Colon (tissue), 2 donors: ENCODE data around the gene TEX261.
"Not testable (repeated sequence)": the region's sequence is repeated elsewhere in the genome, so short reads cannot be mapped to it uniquely, and the experiment has no call there.

ENCODE experiments used
- FAIRE-seq: peaks from 2 replicates; lab custom pipeline; 2012; peaks lifted over from hg19 to GRCh38; lab: Jason Lieb, UNC
- donor health status: control.
- donor health status: control.

Gene TEX261

GRCh38 chr2:70999931-71000330 is 5.3 kb upstream of the TEX261 start:
- not testable (repeated sequence) for FAIRE-seq

GRCh38 chr2:70999362-70999761 is 4.7 kb upstream of the TEX261 start:
- FAIRE-seq, result no peak

GRCh38 chr2:70998885-70999284 is 4.2 kb upstream of the TEX261 start:
- not testable (repeated sequence) for FAIRE-seq

- no peak for FAIRE-seq
Measured at GRCh38 chr2:70995426-70995729, 705 bp upstream of the TEX261 start.

GRCh38 chr2:70994009-70994698 is 519 bp downstream of the TEX261 start:
- FAIRE-seq, result no peak

GRCh38 chr2:70992945-70993853 is 1.5 kb downstream of the TEX261 start:
- no peak for FAIRE-seq

- FAIRE-seq, result no peak
Measured at GRCh38 chr2:70991742-70992141, 2.9 kb downstream of the TEX261 start.

- no peak for FAIRE-seq
Measured at GRCh38 chr2:70991142-70991541, 3.5 kb downstream of the TEX261 start.

- no peak for FAIRE-seq
Measured at GRCh38 chr2:70990216-70990615, 4.5 kb downstream of the TEX261 start.

- FAIRE-seq, result no peak
Measured at GRCh38 chr2:70988726-70989648, 5.7 kb downstream of the TEX261 start.

GRCh38 chr2:70988151-70988550 is 6.5 kb downstream of the TEX261 start:
- no peak for FAIRE-seq

GRCh38 chr2:70987386-70987785 is 7.3 kb downstream of the TEX261 start:
- FAIRE-seq, result no peak

GRCh38 chr2:70986499-70987189 is 8.0 kb downstream of the TEX261 start:
- no peak for FAIRE-seq

GRCh38 chr2:70985956-70986355 is 8.7 kb downstream of the TEX261 start:
- FAIRE-seq, result no peak

GRCh38 chr2:70985283-70985688 is 9.4 kb downstream of the TEX261 start:
- FAIRE-seq, result no peak

GRCh38 chr2:70984576-70985282 is 9.9 kb downstream of the TEX261 start:
- FAIRE-seq, result no peak

- no peak for FAIRE-seq
Measured at GRCh38 chr2:70984228-70984575, 10.5 kb downstream of the TEX261 start.

GRCh38 chr2:70983506-70984227 is 11.0 kb downstream of the TEX261 start:
- FAIRE-seq, result no peak

GRCh38 chr2:70982971-70983370 is 11.7 kb downstream of the TEX261 start:
- no peak for FAIRE-seq
